H1 (cell line): ENCODE results near the gene PDIA3. TPM values are rescaled to one million over a fixed set of nuclear protein-coding genes. Genes with fewer than 3 reads are reported as not detected.
A peak's percentile ranks its signal among the peaks of the same experiment; 100 is the strongest.

ENCODE experiments used
- CTCF ChIA-PET: fragments of 300-600 bp; sonication (Branson Sonifier 250); formaldehyde crosslinking; loops from one replicate; lab custom pipeline; 2021; ENCODE audit not compliant: partially characterized antibody; lab: Charles Lee
- POLR2A ChIA-PET: fragments of 300-600 bp; sonication (Branson Sonifier 250); formaldehyde crosslinking; loops from one replicate; lab custom pipeline; 2021; ENCODE audit warnings: inconsistent platforms; ENCODE audit not compliant: partially characterized antibody; lab: Charles Lee
- DNase-seq, 2 experiments: peaks; one replicate each; pipeline versions ENCODE4 v3.0.0 to v3.0.0-alpha.2; 2010 to 2022; ENCODE audit warnings: low spot score in 2 of 2, low read depth in 1 of 2, mixed read lengths in 1 of 2
- FAIRE-seq: peaks from 2 replicates; lab custom pipeline; 2011; peaks lifted over from hg19 to GRCh38; lab: Jason Lieb, UNC
- H2AFZ ChIP-seq: 2 replicates; pipeline ENCODE4 v1.8.1; 2012; ENCODE audit warnings: low read length, inconsistent platforms
- H2AK5ac ChIP-seq: 2 replicates; pipeline ENCODE4 v1.6.1; 2013; ENCODE audit warnings: low read depth, low read length
- H2BK120ac ChIP-seq: replicated peaks from 2 replicates; pipeline ENCODE3; 2013; ENCODE audit warnings: low read depth, low read length, inconsistent platforms
- H2BK12ac ChIP-seq: 2 replicates; pipeline ENCODE4 v1.6.1; 2013; ENCODE audit warnings: low read depth, low read length
- H2BK15ac ChIP-seq: 2 replicates; pipeline ENCODE4 v1.6.1; 2013; ENCODE audit warnings: low read length
- H2BK20ac ChIP-seq: 2 replicates; pipeline ENCODE4 v1.6.1; 2013; ENCODE audit warnings: low read length
- H2BK5ac ChIP-seq: 2 replicates; pipeline ENCODE4 v1.6.1; 2013; ENCODE audit warnings: low read depth, low read length
- H3K14ac ChIP-seq: 2 replicates; pipeline ENCODE4 v1.6.1; 2013; ENCODE audit warnings: inconsistent platforms; ENCODE audit not compliant: insufficient read length
- H3K18ac ChIP-seq: 2 replicates; pipeline ENCODE4 v1.6.1; 2013; ENCODE audit warnings: low read length; ENCODE audit errors: extremely low read depth
- H3K23ac ChIP-seq: 2 replicates; pipeline ENCODE4 v1.6.1; 2013; ENCODE audit warnings: inconsistent platforms; ENCODE audit not compliant: insufficient read length
- H3K23me2 ChIP-seq: 2 replicates; pipeline ENCODE4 v1.6.1; 2013; ENCODE audit warnings: low read depth, low read length
- H3K27ac ChIP-seq: 2 replicates; pipeline ENCODE4 v1.6.1; 2011; ENCODE audit warnings: low read depth, low read length, inconsistent platforms
- H3K27me3 ChIP-seq, 4 experiments: replicated peaks in 1 of 4; 1 replicate in 1 of 4; 2 replicates in 3 of 4; pipeline versions ENCODE4 v1.6.1 to v1.8.1; 2011 to 2013; ENCODE audit warnings: low read length in 3 of 4, mild to moderate bottlenecking in 3 of 4, inconsistent platforms in 2 of 4, mixed read lengths in 2 of 4, moderate library complexity in 1 of 4; ENCODE audit not compliant: control insufficient read depth in 3 of 4, insufficient read depth in 3 of 4; ENCODE audit errors: extremely low read depth in 1 of 4
- H3K36me3 ChIP-seq, 4 experiments: 2 replicates each; pipeline versions ENCODE4 v1.6.1 to v1.8.1; 2011 to 2013; ENCODE audit warnings: mild to moderate bottlenecking in 4 of 4, low read length in 3 of 4, moderate library complexity in 2 of 4, control low read depth in 1 of 4, inconsistent platforms in 1 of 4; ENCODE audit not compliant: insufficient read depth in 4 of 4, control insufficient read depth in 2 of 4
- H3K4ac ChIP-seq: replicated peaks from 2 replicates; pipeline ENCODE3; 2013; ENCODE audit warnings: low read length, low read depth, mixed read lengths, inconsistent platforms; ENCODE audit not compliant: insufficient read length
- H3K4me1 ChIP-seq, 4 experiments: replicated peaks in 1 of 4; 1 replicate in 1 of 4; 2 replicates in 3 of 4; pipeline versions ENCODE4 v1.6.1 to v1.8.1; 2011 to 2013; ENCODE audit warnings: low read length in 3 of 4, inconsistent platforms in 2 of 4, mixed read lengths in 1 of 4; ENCODE audit not compliant: insufficient read depth in 4 of 4, control insufficient read depth in 3 of 4
- H3K4me2 ChIP-seq, 2 experiments: 2 replicates each; pipeline versions ENCODE4 v1.6.1 to v1.8.1; 2011 to 2013; ENCODE audit warnings: low read depth in 2 of 2, low read length in 2 of 2, control low read depth in 1 of 2, inconsistent platforms in 1 of 2, mild to moderate bottlenecking in 1 of 2; ENCODE audit not compliant: insufficient read depth in 1 of 2
- H3K4me3 ChIP-seq, 4 experiments: fragments of 200-600, 300-600 bp in 1 of 4; sonication (generic), shearing (Covaris generic), sonication (Bioruptor Twin) in 1 of 4; 2 replicates each; pipeline versions ENCODE4 v1.5.1 to v1.8.1; 2011 to 2016; ENCODE audit warnings: low read length in 4 of 4, low read depth in 3 of 4, control low read depth in 2 of 4, inconsistent platforms in 2 of 4, mild to moderate bottlenecking in 2 of 4, mixed read lengths in 1 of 4, moderate library complexity in 1 of 4; ENCODE audit not compliant: insufficient read depth in 2 of 4; ENCODE audit errors: extremely low read depth in 1 of 4
- H3K56ac ChIP-seq: replicated peaks from 2 replicates; pipeline ENCODE3; 2013; ENCODE audit warnings: low read depth, mild to moderate bottlenecking, mixed read lengths, low read length, inconsistent platforms; ENCODE audit not compliant: insufficient read length
- H3K79me1 ChIP-seq: 2 replicates; pipeline ENCODE4 v1.6.1; 2013; ENCODE audit warnings: low read depth, low read length, control low read depth
- H3K79me2 ChIP-seq, 2 experiments: 2 replicates each; pipeline versions ENCODE4 v1.6.1 to v1.8.1; 2012 to 2013; ENCODE audit warnings: low read length in 2 of 2, mild to moderate bottlenecking in 2 of 2, inconsistent platforms in 1 of 2; ENCODE audit not compliant: insufficient read depth in 2 of 2, control insufficient read depth in 1 of 2
- H3K9ac ChIP-seq, 4 experiments: replicated peaks in 1 of 4; 1 replicate in 1 of 4; 2 replicates in 3 of 4; pipeline versions ENCODE4 v1.6.1 to v1.8.1; 2011 to 2013; ENCODE audit warnings: low read depth in 3 of 4, low read length in 3 of 4, control low read depth in 2 of 4, mild to moderate bottlenecking in 2 of 4, moderate library complexity in 2 of 4, inconsistent platforms in 1 of 4; ENCODE audit errors: extremely low read depth in 1 of 4
- H3K9me3 ChIP-seq, 2 experiments: 2 replicates each; pipeline versions ENCODE4 v1.6.1 to v1.8.1; 2012 to 2013; ENCODE audit warnings: mild to moderate bottlenecking in 2 of 2, moderate library complexity in 2 of 2, control low read depth in 1 of 2, inconsistent platforms in 1 of 2, low read depth in 1 of 2, low read length in 1 of 2, mixed read lengths in 1 of 2; ENCODE audit not compliant: insufficient read depth in 2 of 2
- H4K20me1 ChIP-seq, 2 experiments: replicated peaks in 1 of 2; 2 replicates each; pipeline versions ENCODE3 to v1.8.1; 2011 to 2013; ENCODE audit warnings: inconsistent platforms in 2 of 2, low read length in 2 of 2, mild to moderate bottlenecking in 1 of 2; ENCODE audit not compliant: insufficient read depth in 2 of 2, control insufficient read depth in 1 of 2
- H4K5ac ChIP-seq: 2 replicates; pipeline ENCODE4 v1.6.1; 2013; ENCODE audit warnings: low read length, low read depth, mixed read lengths, inconsistent platforms; ENCODE audit not compliant: insufficient read length
- H4K8ac ChIP-seq: 2 replicates; pipeline ENCODE4 v1.8.0; 2013; ENCODE audit warnings: mild to moderate bottlenecking, moderate library complexity, low read length, inconsistent platforms; ENCODE audit not compliant: insufficient read depth; ENCODE audit errors: extremely low read depth
- H4K91ac ChIP-seq: replicated peaks from 2 replicates; pipeline ENCODE3; 2013; ENCODE audit warnings: low read length, mixed read lengths, inconsistent platforms; ENCODE audit not compliant: insufficient read length
- CTBP2 ChIP-seq: IDR thresholded peaks from 2 replicates; pipeline ENCODE4 v1.7.0; 2011; ENCODE audit warnings: borderline replicate concordance, mild to moderate bottlenecking, moderate library complexity, mixed read lengths, low read length; ENCODE audit not compliant: insufficient read depth, insufficient read length
- RXRA ChIP-seq: IDR thresholded peaks from 2 replicates; pipeline ENCODE4 v1.6.1; 2011; ENCODE audit warnings: low read depth, mild to moderate bottlenecking, low read length, moderate library complexity; ENCODE audit not compliant: insufficient read depth
- SIN3A ChIP-seq, 2 experiments: IDR thresholded peaks in 1 of 2; conservative IDR thresholded peaks in 1 of 2; 2 replicates each; pipeline ENCODE4 v1.6.1; 2011 to 2012; ENCODE audit warnings: low read length in 2 of 2, improper control_type of control experiment in 1 of 2, low read depth in 1 of 2, mild to moderate bottlenecking in 1 of 2
- SP1 ChIP-seq: IDR thresholded peaks from 2 replicates; pipeline ENCODE4 v1.6.1; 2011; ENCODE audit warnings: low read depth, low read length
- SP4 ChIP-seq: IDR thresholded peaks from 2 replicates; pipeline ENCODE4 v1.6.1; 2012; ENCODE audit warnings: low read length, inconsistent platforms
- WGBS, 2 experiments: shearing (Covaris generic) in 1 of 2; methylation state at CpG; one replicate each; pipeline versions ENCODE4 v1.1.6 to v1.1.7; 2013 to 2015; ENCODE audit warnings: low lambda C conversion rate in 2 of 2, mixed read lengths in 2 of 2, inconsistent platforms in 1 of 2, low coverage in 1 of 2, missing lambda C conversion rate in 1 of 2; ENCODE audit not compliant: insufficient replicate concordance in 2 of 2, insufficient coverage in 1 of 2, insufficient read length in 1 of 2; ENCODE audit errors: extremely low coverage in 1 of 2, missing lambda C conversion rate in 1 of 2; 5-methylcytosine and 5-hydroxymethylcytosine counted together
- polyA plus RNA-seq, 7 experiments: library from polyadenylated mRNA; depleted of rRNA in 3 of 7; stranded (reverse) in 5 of 7; unstranded in 2 of 7; fragments of >200 nt in 5 of 7; fragments of 200-250 nt in 2 of 7; gene quantifications; 1 replicate in 5 of 7; 2 replicates in 1 of 7; 4 replicates in 1 of 7; pipeline versions ENCODE4 v1.2.1 to v1.2.3, GENCODE V29; 2011 to 2013; ENCODE audit warnings: missing spikeins in 2 of 7, mixed read lengths in 2 of 7
- total RNA-seq: library from RNA; stranded (reverse); fragmentation: NEBNext Ultra II Directional; extraction: Animal tissue kit (Norgen Biotek cat#: 25700); gene quantifications from 2 replicates; pipeline ENCODE4 v1.2.1, GENCODE V29; 2021
- TF ChIP-seq, protein P1 (sequence below), 3 experiments: IDR thresholded peaks; 1 replicate in 2 of 3; 2 replicates in 1 of 3; pipeline versions ENCODE4 v1.5.1 to v1.6.1; 2011; ENCODE audit warnings: low read length in 3 of 3, mild to moderate bottlenecking in 3 of 3, inconsistent platforms in 2 of 3, low read depth in 1 of 3, moderate library complexity in 1 of 3; ENCODE audit not compliant: insufficient read depth in 1 of 3; ENCODE audit errors: control extremely low read depth in 1 of 3
- TF ChIP-seq, protein P2 (sequence below): IDR thresholded peaks from 2 replicates; pipeline ENCODE4 v1.6.1; 2012; ENCODE audit warnings: inconsistent platforms
- TF ChIP-seq, protein P3 (sequence below): IDR thresholded peaks from 2 replicates; pipeline ENCODE4 v1.6.1; 2011; ENCODE audit warnings: low read length, improper control_type of control experiment

PDIA3 gene
- total and polyA plus RNA-seq, 2 of the 8 experiments (the other 6 are each of a cell fraction or from before 2014, with no cell fraction given) = 90.4 to 655 TPM

- Histone ChIP-seq H4K91ac (peak within 1 kb of the TSS; percentile 22), H4K20me1 (peaks cover 0 to 6% of the 10 kb centered on the region in 2 experiments), H2AFZ (no peak within 1 kb of the TSS), H3K27me3 (no peaks in the 10 kb centered on the region), H2AK5ac (no peak within 1 kb of the TSS), H3K9ac (peak within 1 kb of the TSS; percentile 61 to 84 (median 76)), H3K56ac (peak within 1 kb of the TSS; percentile 39), H3K14ac (no peak within 1 kb of the TSS), H2BK5ac (peak within 1 kb of the TSS; percentile 55), H3K9me3 (no peaks in the 10 kb centered on the region), H3K79me1 (0 out of 2 replicates have a peak, but pooled peaks cover 3% of the 10 kb centered on the region), H3K27ac (peak within 1 kb of the TSS; percentile 28; the same call in 1 of the 2 replicates), H4K5ac (peak within 1 kb of the TSS; percentile 71), H2BK15ac (peak within 1 kb of the TSS; percentile 31), H3K4me3 (peak within 1 kb of the TSS; percentile 67 to 97 (median 88)), H3K4me2 (peak within 1 kb of the TSS; percentile 75 to 86), H3K4ac (peak within 1 kb of the TSS; percentile 55), H2BK12ac (peak within 1 kb of the TSS; percentile 71; the same call in 1 of the 2 replicates), H3K79me2 (peaks cover 0 to 13% of the 10 kb centered on the region in 2 experiments; a peak in 2 of 4 replicates), H2BK20ac (peak within 1 kb of the TSS; percentile 28; the same call in 1 of the 2 replicates), H3K23ac (no peak within 1 kb of the TSS), H3K4me1 (peaks cover 13 to 22% (median 17%) of the 10 kb centered on the region in 4 experiments), H2BK120ac (no peak within 1 kb of the TSS), H3K36me3 (peaks cover 15 to 60% (median 18%) of the 10 kb centered on the region in 4 experiments; a peak in 7 of 8 replicates), H4K8ac (no peak within 1 kb of the TSS), H3K18ac (peak within 1 kb of the TSS; percentile 51), H3K23me2 (no peaks in the 10 kb centered on the region)
- DNase-seq (no peak), FAIRE-seq (no peak)
- CTCF ChIA-PET = interaction anchor here (1.9 kb wide), 1 partner anchor 23 kb away, joined by 5 read pairs; the partner anchor contains the start of gene ELL3
- POLR2A ChIA-PET = interaction anchor here (0.9 to 8.9 kb wide), 8 partner anchors 9 to 54 kb away, joined by 7 to 71 read pairs (median 8); partner anchors contain the start of genes ELL3, MFAP1, PDIA3 and WDR76
- WGBS, 2 experiments = 91% methylated on average over 8 of the region's 8 CpGs; no CpG with 5 or more reads in 1 of the 2 experiments
- TF ChIP-seq CTBP2 (no peak), SP4 (no peak), SIN3A (conservative IDR thresholded peaks at IDR 0.05 in 1 of 2, IDR thresholded peaks at IDR 0.05 in 1 of 2; ENCODE audit: low read depth in 1 of 2, low read length in 2 of 2) (no peak), RXRA (no peak), SP1 (no peak)
- TF ChIP-seq, protein P1, sequence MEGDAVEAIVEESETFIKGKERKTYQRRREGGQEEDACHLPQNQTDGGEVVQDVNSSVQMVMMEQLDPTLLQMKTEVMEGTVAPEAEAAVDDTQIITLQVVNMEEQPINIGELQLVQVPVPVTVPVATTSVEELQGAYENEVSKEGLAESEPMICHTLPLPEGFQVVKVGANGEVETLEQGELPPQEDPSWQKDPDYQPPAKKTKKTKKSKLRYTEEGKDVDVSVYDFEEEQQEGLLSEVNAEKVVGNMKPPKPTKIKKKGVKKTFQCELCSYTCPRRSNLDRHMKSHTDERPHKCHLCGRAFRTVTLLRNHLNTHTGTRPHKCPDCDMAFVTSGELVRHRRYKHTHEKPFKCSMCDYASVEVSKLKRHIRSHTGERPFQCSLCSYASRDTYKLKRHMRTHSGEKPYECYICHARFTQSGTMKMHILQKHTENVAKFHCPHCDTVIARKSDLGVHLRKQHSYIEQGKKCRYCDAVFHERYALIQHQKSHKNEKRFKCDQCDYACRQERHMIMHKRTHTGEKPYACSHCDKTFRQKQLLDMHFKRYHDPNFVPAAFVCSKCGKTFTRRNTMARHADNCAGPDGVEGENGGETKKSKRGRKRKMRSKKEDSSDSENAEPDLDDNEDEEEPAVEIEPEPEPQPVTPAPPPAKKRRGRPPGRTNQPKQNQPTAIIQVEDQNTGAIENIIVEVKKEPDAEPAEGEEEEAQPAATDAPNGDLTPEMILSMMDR (IDR thresholded peaks at IDR 0.05; ENCODE audit: control extremely low read depth in 1 of 3, insufficient read depth in 1 of 3, low read depth in 1 of 3, low read length in 3 of 3) = no peak
- TF ChIP-seq, protein P2, sequence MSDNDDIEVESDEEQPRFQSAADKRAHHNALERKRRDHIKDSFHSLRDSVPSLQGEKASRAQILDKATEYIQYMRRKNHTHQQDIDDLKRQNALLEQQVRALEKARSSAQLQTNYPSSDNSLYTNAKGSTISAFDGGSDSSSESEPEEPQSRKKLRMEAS = no peak
- TF ChIP-seq, protein P3, sequence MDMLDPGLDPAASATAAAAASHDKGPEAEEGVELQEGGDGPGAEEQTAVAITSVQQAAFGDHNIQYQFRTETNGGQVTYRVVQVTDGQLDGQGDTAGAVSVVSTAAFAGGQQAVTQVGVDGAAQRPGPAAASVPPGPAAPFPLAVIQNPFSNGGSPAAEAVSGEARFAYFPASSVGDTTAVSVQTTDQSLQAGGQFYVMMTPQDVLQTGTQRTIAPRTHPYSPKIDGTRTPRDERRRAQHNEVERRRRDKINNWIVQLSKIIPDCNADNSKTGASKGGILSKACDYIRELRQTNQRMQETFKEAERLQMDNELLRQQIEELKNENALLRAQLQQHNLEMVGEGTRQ = no peak
Measured at GRCh38 chr15:43799945-43800285, 53.7 kb downstream of the PDIA3 start, which contains the start of gene SERINC4. Gene SERINC4, minus strand, starts transcription at chr15:43800220. Its CDS starts 234 bp downstream, at chr15:43799986.
